ENCODE data around the gene ELOVL6. TPM values are rescaled to one million over a fixed set of nuclear protein-coding genes. Genes with fewer than 3 reads are reported as not detected.
A peak's percentile ranks its signal among the peaks of the same experiment; 100 is the strongest.

Gene ELOVL6
- total and polyA plus RNA-seq, 2 of the 4 experiments (the other 2 are of a cell fraction) = 17.9 to 19.0 TPM

DNA sequence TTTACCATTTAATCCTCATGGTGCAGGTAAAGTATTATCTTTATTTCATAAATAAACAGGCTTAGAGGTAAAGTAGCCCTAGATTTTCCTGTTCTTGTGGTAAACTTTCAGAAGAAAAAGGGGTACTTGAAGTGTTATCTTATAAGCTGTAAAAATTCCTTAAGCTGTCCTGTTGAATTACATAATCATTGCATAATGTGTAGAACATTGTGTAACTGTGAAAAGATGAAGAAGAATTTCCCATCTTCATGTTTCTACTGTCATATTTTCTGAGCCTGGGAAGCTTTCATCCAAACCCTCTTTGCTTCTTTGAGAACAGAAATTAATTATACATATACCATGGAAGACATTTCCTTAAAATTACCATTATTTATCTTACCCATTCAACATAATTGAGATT, 90.5 kb downstream of the ELOVL6 start:
- no peak overlapping the region for H3K4ac ChIP-seq (ENCODE audit: low read depth, low read length)
- in situ Hi-C loops (cut with MboI; ENCODE audit: low sequenced_read_pairs) = no loop called here
- TF ChIP-seq CEBPB (IDR thresholded peaks at IDR 0.05; ENCODE audit: low read depth, low read length) (peak; percentile 79), MAFK (IDR thresholded peaks at IDR 0.05; ENCODE audit: low read depth, low read length) (no peak)
- no TSS peak for BruUV-seq (replicated peaks)
- H2AK5ac ChIP-seq (ENCODE audit: low read depth, low read length) = no peak overlapping the region
- H3K9me1 ChIP-seq (ENCODE audit: insufficient read depth, low read length) = no peaks in the 10 kb centered on the region
- H2AFZ ChIP-seq (replicated peaks; ENCODE audit: low read length, poor library complexity) = no peak overlapping the region
- no peak overlapping the region for H2BK5ac ChIP-seq (ENCODE audit: low read depth, low read length, poor library complexity, severe bottlenecking)
- intact Hi-C loops (cut with micrococcal nuclease) = loop anchor here (2.0 to 5.0 kb wide), 2 partner anchors 17 to 89 kb away; partner anchors contain the start of gene ELOVL6
- peaks cover 3% of the 10 kb centered on the region for H3K4me1 ChIP-seq (ENCODE audit: control insufficient read depth, insufficient read depth, low read length)
- no peaks in the 10 kb centered on the region for H3K36me3 ChIP-seq (ENCODE audit: control insufficient read depth, insufficient read depth, low read length)
- H3K23ac ChIP-seq (ENCODE audit: low read depth, low read length) = no peak overlapping the region
- no peak overlapping the region for H3K9ac ChIP-seq (ENCODE audit: low read depth, low read length)
- H2BK20ac ChIP-seq (ENCODE audit: low read depth, low read length) = no peak overlapping the region
- H3K56ac ChIP-seq (ENCODE audit: extremely low read depth, insufficient read depth, low read length) = no peak overlapping the region
- DNase-seq (no peak), ATAC-seq (ENCODE audit: low read depth) (no peak)
- H4K91ac ChIP-seq (ENCODE audit: insufficient read depth, low read depth, low read length) = no peak overlapping the region
- H3K14ac ChIP-seq (replicated peaks; ENCODE audit: low read depth, low read length) = no peak overlapping the region
- ChIA-PET CTCF (no interaction called here), POLR2A (ENCODE audit: unreplicated experiment) (no interaction called here)
- H4K20me1 ChIP-seq (ENCODE audit: insufficient read depth, low read length) = no peaks in the 10 kb centered on the region
- dilution Hi-C loops (cut with HindIII; ENCODE audit: low sequenced_read_pairs, unreplicated experiment) = no loop called here
- H3K27ac ChIP-seq (ENCODE audit: insufficient read depth, low read length) = no peak overlapping the region
- peaks cover 6 to 10% of the 10 kb centered on the region in 2 experiments; a peak in 2 of 4 replicates for H3K79me1 ChIP-seq (ENCODE audit: low read depth in 1 of 2, low read length in 2 of 2)
- no peaks in the 10 kb centered on the region for H3K27me3 ChIP-seq (ENCODE audit: control insufficient read depth, insufficient read depth, low read length)
- no peak overlapping the region for H3K4me3 ChIP-seq (ENCODE audit: insufficient read depth, low read depth, low read length)
- no peak overlapping the region for H4K5ac ChIP-seq (ENCODE audit: low read depth, low read length)
- H2BK15ac ChIP-seq (ENCODE audit: low read depth, low read length) = no peak overlapping the region
- H2AK9ac ChIP-seq (replicated peaks; ENCODE audit: low read depth, low read length, poor library complexity) = no peak overlapping the region
- no peak overlapping the region for H2BK120ac ChIP-seq (ENCODE audit: low read depth, low read length)
- H3K9me3 ChIP-seq (ENCODE audit: control insufficient read depth, insufficient read depth, low read length) = no peaks in the 10 kb centered on the region
- no peak overlapping the region for H3K4me2 ChIP-seq (ENCODE audit: low read depth, low read length)
- no peak overlapping the region for H4K8ac ChIP-seq (ENCODE audit: low read depth in 2 of 2, low read length in 2 of 2)
- H3K18ac ChIP-seq (ENCODE audit: low read depth, low read length) = no peak overlapping the region
